ENCODE measurements around the gene CFAP97D2.

The CFAP97D2 gene

GRCh38 chr13:114230117-114230516 is 51.1 kb downstream of the CFAP97D2 start:
- no peak for ATAC-seq
- TF ChIP-seq ESRRG (CRISPR knock-in tag; IDR thresholded peaks at IDR 0.05) (no peak), TOX (CRISPR knock-in tag; IDR thresholded peaks at IDR 0.05; ENCODE audit: borderline replicate concordance) (no peak), ZNF8 (CRISPR knock-in tag; IDR thresholded peaks at IDR 0.05) (no peak), CREB5 (CRISPR knock-in tag; IDR thresholded peaks at IDR 0.05; ENCODE audit: low read depth) (no peak), OSR1 (CRISPR knock-in tag; IDR thresholded peaks at IDR 0.05) (no peak), BACH2 (CRISPR knock-in tag; IDR thresholded peaks at IDR 0.05; ENCODE audit: borderline replicate concordance) (no peak), ZNF565 (CRISPR knock-in tag; conservative IDR thresholded peaks at IDR 0.05; ENCODE audit: low read depth) (no peak)

GRCh38 chr13:114230575-114230974 is 51.5 kb downstream of the CFAP97D2 start:
- no peak for ATAC-seq
- no peak for TF ChIP-seq ZFP30 (CRISPR knock-in tag; IDR thresholded peaks at IDR 0.05)
- no peak for TF ChIP-seq ISL1 (CRISPR knock-in tag; IDR thresholded peaks at IDR 0.05)
- no peak for TF ChIP-seq TOX (CRISPR knock-in tag; IDR thresholded peaks at IDR 0.05; ENCODE audit: borderline replicate concordance)
- no peak for TF ChIP-seq CSDC2 (CRISPR knock-in tag; IDR thresholded peaks at IDR 0.05)
- TF ChIP-seq PATZ1 (CRISPR knock-in tag; IDR thresholded peaks at IDR 0.05; ENCODE audit: borderline replicate concordance) = no peak
- no peak for TF ChIP-seq BACH2 (CRISPR knock-in tag; IDR thresholded peaks at IDR 0.05; ENCODE audit: borderline replicate concordance)
- no peak for TF ChIP-seq SNAI2 (CRISPR knock-in tag; IDR thresholded peaks at IDR 0.05)
- no peak for TF ChIP-seq ZNF70 (CRISPR knock-in tag; IDR thresholded peaks at IDR 0.05)
- no peak for TF ChIP-seq TSHZ2 (CRISPR knock-in tag; IDR thresholded peaks at IDR 0.05)
- TF ChIP-seq CREB5 (CRISPR knock-in tag; IDR thresholded peaks at IDR 0.05; ENCODE audit: low read depth) = no peak
- TF ChIP-seq TCF4 (CRISPR knock-in tag; IDR thresholded peaks at IDR 0.05; ENCODE audit: borderline replicate concordance) = no peak

GRCh38 chr13:114231886-114232285 is 52.8 kb downstream of the CFAP97D2 start:
- ATAC-seq = no peak
- TF ChIP-seq CSRNP3 (CRISPR knock-in tag; IDR thresholded peaks at IDR 0.05) (no peak), ESRRG (CRISPR knock-in tag; IDR thresholded peaks at IDR 0.05) (no peak), ZNF565 (CRISPR knock-in tag; conservative IDR thresholded peaks at IDR 0.05; ENCODE audit: low read depth) (no peak), TSHZ2 (CRISPR knock-in tag; IDR thresholded peaks at IDR 0.05) (no peak), OSR1 (CRISPR knock-in tag; IDR thresholded peaks at IDR 0.05) (no peak), RARB (CRISPR knock-in tag; IDR thresholded peaks at IDR 0.05) (no peak), SNAI2 (CRISPR knock-in tag; IDR thresholded peaks at IDR 0.05) (no peak)
